ENCODE results near the gene BIRC6. TPM values are rescaled to one million over a fixed set of nuclear protein-coding genes. Genes with fewer than 3 reads are reported as not detected.

BIRC6 gene
- total RNA-seq, 1 donor from 2014 or later = 32.7 TPM

GRCh38 chr2:32372519-32373182, 15.8 kb downstream of the BIRC6 start:
- TF ChIP-seq, protein P1, sequence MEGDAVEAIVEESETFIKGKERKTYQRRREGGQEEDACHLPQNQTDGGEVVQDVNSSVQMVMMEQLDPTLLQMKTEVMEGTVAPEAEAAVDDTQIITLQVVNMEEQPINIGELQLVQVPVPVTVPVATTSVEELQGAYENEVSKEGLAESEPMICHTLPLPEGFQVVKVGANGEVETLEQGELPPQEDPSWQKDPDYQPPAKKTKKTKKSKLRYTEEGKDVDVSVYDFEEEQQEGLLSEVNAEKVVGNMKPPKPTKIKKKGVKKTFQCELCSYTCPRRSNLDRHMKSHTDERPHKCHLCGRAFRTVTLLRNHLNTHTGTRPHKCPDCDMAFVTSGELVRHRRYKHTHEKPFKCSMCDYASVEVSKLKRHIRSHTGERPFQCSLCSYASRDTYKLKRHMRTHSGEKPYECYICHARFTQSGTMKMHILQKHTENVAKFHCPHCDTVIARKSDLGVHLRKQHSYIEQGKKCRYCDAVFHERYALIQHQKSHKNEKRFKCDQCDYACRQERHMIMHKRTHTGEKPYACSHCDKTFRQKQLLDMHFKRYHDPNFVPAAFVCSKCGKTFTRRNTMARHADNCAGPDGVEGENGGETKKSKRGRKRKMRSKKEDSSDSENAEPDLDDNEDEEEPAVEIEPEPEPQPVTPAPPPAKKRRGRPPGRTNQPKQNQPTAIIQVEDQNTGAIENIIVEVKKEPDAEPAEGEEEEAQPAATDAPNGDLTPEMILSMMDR (IDR thresholded peaks at IDR 0.05; ENCODE audit: borderline replicate concordance) = no peak

DNA sequence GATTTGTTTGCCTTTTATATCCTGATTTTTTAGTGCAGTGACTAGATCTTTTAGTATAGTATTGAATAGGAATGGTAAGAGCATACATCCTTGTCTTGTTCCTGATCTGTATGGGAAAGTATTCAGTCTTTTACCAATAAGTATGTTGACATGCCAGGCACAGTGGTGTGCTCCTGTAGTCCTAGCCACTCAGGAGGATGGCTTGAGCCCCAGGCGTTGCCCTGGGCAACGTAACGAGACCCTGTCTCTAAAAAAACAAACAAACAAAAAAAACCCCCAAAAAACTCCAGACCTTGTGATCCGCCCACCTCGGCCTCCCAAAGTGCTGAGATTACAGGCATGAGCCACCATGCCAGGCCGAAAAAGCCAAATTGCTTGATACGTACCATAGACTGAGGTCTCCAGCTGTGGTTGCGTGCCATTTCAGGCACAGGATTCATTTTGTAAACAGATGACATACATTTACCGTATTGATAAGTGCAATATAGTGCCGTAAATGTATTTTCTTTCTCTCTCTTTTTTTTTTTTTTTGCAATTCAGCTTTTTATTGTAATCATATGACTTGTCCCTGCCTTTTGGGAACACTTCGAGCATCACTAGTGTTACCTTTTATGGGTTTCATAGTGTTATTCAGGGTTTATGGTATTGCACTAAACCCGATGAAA, 18.5 kb downstream of the BIRC6 start:
- Histone ChIP-seq H3K9me3 (replicated peaks) (no peaks in the 10 kb centered on the region), H3K4me1 (peaks cover 46% of the 10 kb centered on the region), H3K27me3 (ENCODE audit: low read depth) (no peaks in the 10 kb centered on the region), H3K4me3 (no peak overlapping the region), H3K27ac (replicated peaks) (no peak overlapping the region), H3K36me3 (peaks cover 9% of the 10 kb centered on the region)
- no peak for DNase-seq
- TF ChIP-seq, protein P1 (IDR thresholded peaks at IDR 0.05; ENCODE audit: borderline replicate concordance) = no peak
- intact Hi-C loops (cut with micrococcal nuclease) = no loop called here

More at GRCh38 chr2:32372519-32373182, 15.8 kb downstream of the BIRC6 start:
- no peaks in the 10 kb centered on the region for H3K9me3 ChIP-seq (replicated peaks)
- no peak overlapping the region for H3K4me3 ChIP-seq
- DNase-seq = no peak
- intact Hi-C loops (cut with micrococcal nuclease) = no loop called here
- H3K27me3 ChIP-seq (ENCODE audit: low read depth) = no peaks in the 10 kb centered on the region
- H3K27ac ChIP-seq (replicated peaks) = no peak overlapping the region
- peaks cover 43% of the 10 kb centered on the region for H3K4me1 ChIP-seq
- H3K36me3 ChIP-seq = peaks cover 6% of the 10 kb centered on the region

GRCh38 chr2:32376756-32377155, 19.9 kb downstream of the BIRC6 start:
- no peak overlapping the region for H3K27ac ChIP-seq (replicated peaks)
- no peak for DNase-seq
- H3K36me3 ChIP-seq = peaks cover 15% of the 10 kb centered on the region
- no peak overlapping the region for H3K4me3 ChIP-seq
- H3K9me3 ChIP-seq (replicated peaks) = no peaks in the 10 kb centered on the region
- intact Hi-C loops (cut with micrococcal nuclease) = no loop called here
- H3K4me1 ChIP-seq = peaks cover 40% of the 10 kb centered on the region
- no peaks in the 10 kb centered on the region for H3K27me3 ChIP-seq (ENCODE audit: low read depth)
- TF ChIP-seq, protein P1 (IDR thresholded peaks at IDR 0.05; ENCODE audit: borderline replicate concordance) = no peak

DNA sequence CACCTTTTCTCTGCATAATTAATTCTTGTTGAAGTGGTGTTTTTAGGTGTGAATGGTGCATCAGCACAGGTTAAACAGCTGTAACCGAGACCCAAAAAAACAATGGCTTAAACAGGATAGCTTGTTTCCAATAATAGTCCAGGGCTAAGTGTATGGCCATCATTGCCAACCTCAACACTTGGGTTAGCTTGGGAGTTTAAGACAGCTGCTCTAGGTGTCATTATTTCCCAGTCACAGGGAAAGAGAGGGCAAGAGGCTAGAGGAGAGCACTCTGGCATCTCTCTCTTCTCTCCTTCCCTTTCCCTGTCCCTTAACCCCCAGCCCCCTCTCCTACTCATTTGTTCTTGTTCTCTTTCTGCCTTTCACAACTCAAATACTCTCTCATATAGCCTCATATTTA, 21.1 kb downstream of the BIRC6 start:
- peaks cover 40% of the 10 kb centered on the region for H3K4me1 ChIP-seq
- TF ChIP-seq, protein P1 (IDR thresholded peaks at IDR 0.05; ENCODE audit: borderline replicate concordance) = no peak
- DNase-seq = no peak
- H3K9me3 ChIP-seq (replicated peaks) = no peaks in the 10 kb centered on the region
- H3K4me3 ChIP-seq = no peak overlapping the region
- peaks cover 19% of the 10 kb centered on the region for H3K36me3 ChIP-seq
- H3K27ac ChIP-seq (replicated peaks) = no peak overlapping the region
- H3K27me3 ChIP-seq (ENCODE audit: low read depth) = no peaks in the 10 kb centered on the region
- intact Hi-C loops (cut with micrococcal nuclease) = no loop called here

DNA sequence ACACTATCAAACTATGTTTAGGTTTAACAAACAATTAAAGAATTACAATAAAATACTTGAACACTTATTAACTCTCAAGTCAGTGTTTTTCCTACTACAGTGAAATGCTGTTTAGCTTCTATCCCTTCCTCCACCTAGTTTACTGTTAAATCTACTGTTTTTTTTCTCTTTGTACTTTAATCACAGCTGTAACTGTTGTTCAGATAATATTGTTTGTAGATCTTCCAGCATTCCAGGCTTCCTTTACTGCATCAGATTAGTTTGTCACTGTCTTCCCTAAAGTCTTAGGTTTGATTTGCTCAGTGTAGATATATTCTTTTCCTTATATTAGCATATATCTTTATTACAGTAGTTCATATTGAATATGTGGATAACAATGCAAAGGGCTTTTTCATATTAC, 22.5 kb downstream of the BIRC6 start:
- TF ChIP-seq, protein P1 (IDR thresholded peaks at IDR 0.05; ENCODE audit: borderline replicate concordance) = no peak
- no peak overlapping the region for H3K27ac ChIP-seq (replicated peaks)
- H3K9me3 ChIP-seq (replicated peaks) = no peaks in the 10 kb centered on the region
- intact Hi-C loops (cut with micrococcal nuclease) = no loop called here
- peaks cover 33% of the 10 kb centered on the region for H3K36me3 ChIP-seq
- no peak for DNase-seq
- H3K4me1 ChIP-seq = peaks cover 39% of the 10 kb centered on the region
- no peak overlapping the region for H3K4me3 ChIP-seq
- H3K27me3 ChIP-seq (ENCODE audit: low read depth) = no peaks in the 10 kb centered on the region
